Sigmoid colon (tissue), 7 donors: ENCODE data around the gene RNF167. TPM values are rescaled to one million over a fixed set of nuclear protein-coding genes. Genes with fewer than 3 reads are reported as not detected.

Source experiments
- DNase-seq: peaks from one replicate; pipeline ENCODE4 v3.0.0-alpha.2; 2019
- H3K27ac ChIP-seq, 4 donors: fragments of 200-600 bp; sonication (generic); one replicate each; pipeline ENCODE4 v1.5.1; 2016 to 2019; ENCODE audit warnings: mild to moderate bottlenecking in 1 of 4
- H3K27me3 ChIP-seq, 3 donors: fragments of 200-600 bp; sonication (generic); one replicate each; pipeline ENCODE4 v1.5.1; 2019; ENCODE audit warnings: mild to moderate bottlenecking in 1 of 3
- H3K36me3 ChIP-seq, 4 donors: fragments of 200-600 bp; sonication (generic); one replicate each; pipeline ENCODE4 v1.5.1; 2016 to 2019
- H3K4me1 ChIP-seq, 4 donors: fragments of 200-600 bp; sonication (generic); one replicate each; pipeline ENCODE4 v1.5.1; 2017 to 2019
- H3K4me3 ChIP-seq, 4 donors: fragments of 200-600 bp; sonication (generic); one replicate each; pipeline ENCODE4 v1.5.1; 2017 to 2019; ENCODE audit warnings: mild to moderate bottlenecking in 2 of 4, moderate library complexity in 1 of 4
- H3K9me3 ChIP-seq, 4 donors: fragments of 200-600 bp in 3 of 4; sonication (generic) in 3 of 4; one replicate each; pipeline versions ENCODE4 v1.5.1 to v1.6.1; 2013 to 2019
- CTCF ChIP-seq, 4 experiments: fragments of 450-650 bp in 3 of 4; fragments of 200-600 bp in 1 of 4; IDR thresholded peaks; one replicate each; pipeline ENCODE4 v1.5.1; 2016 to 2019; ENCODE audit warnings: antibody characterized with exemption in 4 of 4, mild to moderate bottlenecking in 3 of 4, moderate library complexity in 2 of 4
- EP300 ChIP-seq, 4 donors: sonication (generic); formaldehyde crosslinking; IDR thresholded peaks; one replicate each; pipeline ENCODE4 v1.6.1; 2017; ENCODE audit warnings: antibody characterized with exemption in 4 of 4
- POLR2A ChIP-seq, 2 donors: fragments of 450-650 bp; IDR thresholded peaks; one replicate each; pipeline ENCODE4 v1.6.1; 2016; ENCODE audit warnings: antibody characterized with exemption in 2 of 2, mild to moderate bottlenecking in 2 of 2, moderate library complexity in 2 of 2
- POLR2AphosphoS5 ChIP-seq, 4 donors: sonication (generic); formaldehyde crosslinking; IDR thresholded peaks; one replicate each; pipeline ENCODE4 v1.6.1; 2017; ENCODE audit warnings: antibody characterized with exemption in 4 of 4
- WGBS, 2 donors: extraction: QIAGEN DNeasy Blood & Tissue Kit; methylation state at CpG; one replicate each; pipeline ENCODE4 v1.1.7; 2013; 5-methylcytosine and 5-hydroxymethylcytosine counted together
- intact Hi-C: fragments of 100-400 bp; cut with DNase I; formaldehyde crosslinking; loops from one replicate; pipeline ENCODE4 v1.15.1; 2023
- polyA plus RNA-seq, 3 donors: library from polyadenylated mRNA; stranded (reverse); fragments of 200-250 nt; gene quantifications; one replicate each; pipeline ENCODE4 v1.2.3, GENCODE V29; 2013
- total RNA-seq, 4 donors: library from RNA; depleted of rRNA; stranded (reverse); fragments of >200 nt; gene quantifications; one replicate each; pipeline ENCODE4 v1.1.0, GENCODE V29; 2016
- donor health status: healthy with polysubstance abuse.
- donor health status: Bipolar disorder and iron deficiency.
- donor health status: healthy.

The RNF167 gene
- total and polyA plus RNA-seq, 7 donors = 45.0 to 120 (median 61.1) TPM

- Histone ChIP-seq H3K9me3 (no peaks in the 10 kb centered on the region), H3K36me3 (peaks cover 20 to 54% (median 36%) of the 10 kb centered on the region in 4 donors), H3K27ac (peak overlapping the region; percentile 17 to 100 (median 99)), H3K4me1 (peaks cover 0 to 69% (median 60%) of the 10 kb centered on the region in 4 donors), H3K4me3 (no peak overlapping the region), H3K27me3 (no peaks in the 10 kb centered on the region)
- intact Hi-C loops = no loop called here
- 80 to 85% methylated on average over 13 of the region's 13 CpGs for WGBS, 2 donors
- no peak for DNase-seq
- TF ChIP-seq CTCF (IDR thresholded peaks at IDR 0.05) (no peak), POLR2AphosphoS5 (IDR thresholded peaks at IDR 0.05) (no peak), EP300 (IDR thresholded peaks at IDR 0.05) (no peak), POLR2A (IDR thresholded peaks at IDR 0.05) (no peak)
These were observed 2.9 kb downstream of the RNF167 start for GRCh38 chr17:4942760-4943508.

- no peak for DNase-seq
- WGBS, 2 donors = 15 to 48% methylated on average over 3 of the region's 3 CpGs
- no peaks in the 10 kb centered on the region for H3K9me3 ChIP-seq
- no peak overlapping the region for H3K4me3 ChIP-seq
- H3K27ac ChIP-seq = peak overlapping the region; percentile 98 to 100 (median 99)
- no peaks in the 10 kb centered on the region for H3K27me3 ChIP-seq
- intact Hi-C loops = no loop called here
- peaks cover 0 to 57% (median 48%) of the 10 kb centered on the region in 4 donors for H3K4me1 ChIP-seq
- peaks cover 16 to 48% (median 33%) of the 10 kb centered on the region in 4 donors for H3K36me3 ChIP-seq
- TF ChIP-seq CTCF (IDR thresholded peaks at IDR 0.05) (no peak), POLR2AphosphoS5 (IDR thresholded peaks at IDR 0.05) (peak in 1 of 4 donors; percentile 34), POLR2A (IDR thresholded peaks at IDR 0.05) (no peak), EP300 (IDR thresholded peaks at IDR 0.05) (no peak)
These were observed 4.1 kb downstream of the RNF167 start for GRCh38 chr17:4944163-4944553.

GRCh38 chr17:4944554-4945175, 4.6 kb downstream of the RNF167 start:
- intact Hi-C loops = no loop called here
- WGBS, 2 donors = 44 to 59% methylated on average over 8 of the region's 8 CpGs
- no peak for TF ChIP-seq EP300 (IDR thresholded peaks at IDR 0.05)
- no peak for TF ChIP-seq POLR2A (IDR thresholded peaks at IDR 0.05)
- no peak for TF ChIP-seq POLR2AphosphoS5 (IDR thresholded peaks at IDR 0.05)
- TF ChIP-seq CTCF (IDR thresholded peaks at IDR 0.05) = no peak
- DNase-seq = no peak
- Histone ChIP-seq H3K4me1 (peaks cover 0 to 56% (median 47%) of the 10 kb centered on the region in 4 donors), H3K27me3 (no peaks in the 10 kb centered on the region), H3K4me3 (peak overlapping the region in 1 of 4 donors; percentile 96), H3K9me3 (no peaks in the 10 kb centered on the region), H3K36me3 (peaks cover 16 to 48% (median 33%) of the 10 kb centered on the region in 4 donors), H3K27ac (peak overlapping the region; percentile 98 to 100 (median 99))

- DNase-seq = peak; percentile 93
- peaks cover 0 to 63% (median 50%) of the 10 kb centered on the region in 4 donors for H3K4me1 ChIP-seq
- H3K36me3 ChIP-seq = peaks cover 16 to 48% (median 33%) of the 10 kb centered on the region in 4 donors
These were observed 5.3 kb downstream of the RNF167 start for GRCh38 chr17:4945176-4945943.

More at GRCh38 chr17:4945176-4945943, 5.3 kb downstream of the RNF167 start:
- no peaks in the 10 kb centered on the region for H3K27me3 ChIP-seq
- no peak for TF ChIP-seq POLR2A (IDR thresholded peaks at IDR 0.05)
- TF ChIP-seq EP300 (IDR thresholded peaks at IDR 0.05) = no peak
- TF ChIP-seq CTCF (IDR thresholded peaks at IDR 0.05) = no peak
- peak; percentile 27 to 54 (median 44) for TF ChIP-seq POLR2AphosphoS5 (IDR thresholded peaks at IDR 0.05)
- peak overlapping the region in 3 of 4 donors; percentile 80 to 99 (median 96) for H3K4me3 ChIP-seq
- H3K27ac ChIP-seq = peak overlapping the region; percentile 98 to 100 (median 99)
- 33 to 44% methylated on average over 7 of the region's 7 CpGs for WGBS, 2 donors
- intact Hi-C loops = no loop called here
- no peaks in the 10 kb centered on the region for H3K9me3 ChIP-seq
